ENCODE measurements around the gene TBC1D4.

- no peak for TF ChIP-seq CUX1 (CRISPR knock-in tag; IDR thresholded peaks at IDR 0.05)
- TF ChIP-seq SIN3A (IDR thresholded peaks at IDR 0.05; ENCODE audit: borderline replicate concordance in 2 of 2, control insufficient read depth in 1 of 2, low read depth in 2 of 2, low read length in 2 of 2) = no peak
- TF ChIP-seq DPF2 (IDR thresholded peaks at IDR 0.05) = no peak
- TF ChIP-seq CCAR2 (IDR thresholded peaks at IDR 0.05; ENCODE audit: low read depth, low read length) = no peak
- TF ChIP-seq GTF2F1 (IDR thresholded peaks at IDR 0.05; ENCODE audit: low read depth, low read length) = no peak
- no peak for TF ChIP-seq REST (IDR thresholded peaks at IDR 0.05; ENCODE audit: borderline replicate concordance)
- no peak for TF ChIP-seq REST (CRISPR knock-in tag; IDR thresholded peaks at IDR 0.05; ENCODE audit: low read depth)
These were observed 48.6 kb upstream of the TBC1D4 start for GRCh38 chr13:75530549-75530961.

Data from K562 (cell line).